OCI-LY7 (cell line): Measurements from ENCODE around the gene AK2.
"Not testable (repeated sequence)": the region's sequence is repeated elsewhere in the genome, so short reads cannot be mapped to it uniquely, and the experiment has no call there.

ENCODE experiments used
- EZH2phosphoT487 ChIP-seq: fragments of 200-600 bp; sonication (generic); IDR thresholded peaks from 2 replicates; pipeline ENCODE4 v1.6.1; 2018; ENCODE audit warnings: low read depth, borderline replicate concordance, mild to moderate bottlenecking, mixed run types, antibody characterized with exemption, low read length, moderate library complexity, mixed read lengths
- TF ChIP-seq, protein P1 (sequence below): fragments of 200-600 bp; sonication (generic); conservative IDR thresholded peaks from 2 replicates; pipeline ENCODE4 v1.5.1; 2014; ENCODE audit warnings: mild to moderate bottlenecking, antibody characterized with exemption, low read length, moderate library complexity, mixed read lengths

DNA sequence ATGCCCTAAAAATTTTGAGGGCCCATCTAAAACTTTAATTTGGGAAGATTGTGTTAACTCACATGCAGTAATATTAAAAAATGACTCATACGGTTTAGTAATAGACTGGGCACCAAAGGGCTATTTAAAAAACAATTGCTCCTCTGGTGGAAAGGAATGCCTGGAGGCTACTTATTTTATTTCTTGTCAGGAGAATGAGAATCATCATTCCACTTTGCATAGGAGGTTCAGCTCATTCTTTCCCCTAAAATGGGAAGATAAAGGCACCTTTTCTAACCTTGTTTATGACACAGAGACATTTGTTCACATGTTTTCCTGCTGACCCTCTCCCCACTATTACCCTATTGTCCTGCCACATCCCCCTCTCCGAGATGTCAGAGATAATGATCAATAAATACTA, 31.4 kb upstream of the AK2 start:
- TF ChIP-seq, protein P1, sequence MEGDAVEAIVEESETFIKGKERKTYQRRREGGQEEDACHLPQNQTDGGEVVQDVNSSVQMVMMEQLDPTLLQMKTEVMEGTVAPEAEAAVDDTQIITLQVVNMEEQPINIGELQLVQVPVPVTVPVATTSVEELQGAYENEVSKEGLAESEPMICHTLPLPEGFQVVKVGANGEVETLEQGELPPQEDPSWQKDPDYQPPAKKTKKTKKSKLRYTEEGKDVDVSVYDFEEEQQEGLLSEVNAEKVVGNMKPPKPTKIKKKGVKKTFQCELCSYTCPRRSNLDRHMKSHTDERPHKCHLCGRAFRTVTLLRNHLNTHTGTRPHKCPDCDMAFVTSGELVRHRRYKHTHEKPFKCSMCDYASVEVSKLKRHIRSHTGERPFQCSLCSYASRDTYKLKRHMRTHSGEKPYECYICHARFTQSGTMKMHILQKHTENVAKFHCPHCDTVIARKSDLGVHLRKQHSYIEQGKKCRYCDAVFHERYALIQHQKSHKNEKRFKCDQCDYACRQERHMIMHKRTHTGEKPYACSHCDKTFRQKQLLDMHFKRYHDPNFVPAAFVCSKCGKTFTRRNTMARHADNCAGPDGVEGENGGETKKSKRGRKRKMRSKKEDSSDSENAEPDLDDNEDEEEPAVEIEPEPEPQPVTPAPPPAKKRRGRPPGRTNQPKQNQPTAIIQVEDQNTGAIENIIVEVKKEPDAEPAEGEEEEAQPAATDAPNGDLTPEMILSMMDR: not testable (repeated sequence)
- not testable (repeated sequence) for TF ChIP-seq EZH2phosphoT487
